MV-4-11 (cell line): ENCODE measurements around the gene DAPK1.
"Not testable (repeated sequence)": the region's sequence is repeated elsewhere in the genome, so short reads cannot be mapped to it uniquely, and the experiment has no call there.

Experiments
- DNase-seq: peaks from one replicate; lab custom pipeline; 2025; lab: John Stamatoyannopoulos, UW

Gene DAPK1

DNA sequence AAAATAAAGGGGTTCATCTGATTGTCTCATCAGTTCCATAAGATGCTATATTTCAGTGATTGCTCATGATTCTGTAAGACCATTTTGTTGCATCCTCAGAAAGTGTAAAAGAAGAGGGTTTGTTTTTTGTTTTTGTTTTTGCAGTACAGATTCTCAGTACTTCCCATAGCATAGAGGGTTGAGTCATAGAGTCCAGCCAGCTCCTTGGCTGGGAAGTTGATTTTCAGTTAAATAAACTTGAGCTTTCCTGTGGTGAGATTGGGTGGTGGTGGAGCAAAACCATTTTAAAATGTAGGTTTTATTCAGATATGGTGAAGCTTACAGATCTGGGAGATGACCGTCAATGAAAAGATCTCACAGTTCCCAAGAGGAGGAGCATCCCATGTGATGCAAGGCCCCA lies 48.2 kb downstream of the DAPK1 start:
- no peak for DNase-seq

DNA sequence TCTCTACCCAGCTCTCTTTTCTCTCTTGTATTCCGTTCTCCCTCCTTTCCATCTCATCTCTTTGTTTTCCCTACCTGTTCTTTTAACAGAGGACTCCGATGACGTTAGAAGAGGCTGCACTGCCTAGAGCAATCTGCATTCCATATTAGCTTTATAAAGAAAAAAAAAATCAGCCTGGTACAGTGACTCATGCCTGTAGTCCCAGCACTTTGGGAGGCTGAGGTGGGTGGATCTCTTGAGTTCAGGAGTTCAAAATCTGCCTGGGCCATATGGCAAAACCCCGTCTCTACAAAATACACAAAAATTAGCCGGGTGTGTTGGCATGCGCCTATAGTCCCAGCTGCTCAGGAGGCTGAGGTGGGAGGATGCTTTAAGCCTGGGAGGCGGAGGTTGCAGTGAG lies 49.0 kb downstream of the DAPK1 start:
- DNase-seq, result no peak

DNA sequence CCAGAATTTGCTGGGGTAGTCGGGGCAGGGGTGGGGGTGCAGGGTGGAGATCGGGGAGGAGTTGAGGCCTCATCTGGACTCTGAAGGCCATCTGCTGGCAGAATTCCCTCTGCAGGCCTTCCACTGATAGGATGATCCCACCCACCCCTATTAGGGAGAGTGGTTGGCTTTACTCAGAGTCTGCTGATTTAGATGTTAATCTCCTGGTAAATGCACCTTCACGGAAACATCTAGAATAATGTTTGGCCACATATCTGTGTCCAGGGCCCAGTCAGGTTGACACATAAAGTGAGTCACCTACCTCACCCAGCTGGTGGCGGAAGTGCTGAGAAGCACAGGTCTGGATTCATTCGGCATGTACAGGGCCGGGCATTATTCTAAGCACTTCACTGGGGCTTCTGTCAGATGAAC lies 50.0 kb downstream of the DAPK1 start:
- DNase-seq, result no peak

DNA sequence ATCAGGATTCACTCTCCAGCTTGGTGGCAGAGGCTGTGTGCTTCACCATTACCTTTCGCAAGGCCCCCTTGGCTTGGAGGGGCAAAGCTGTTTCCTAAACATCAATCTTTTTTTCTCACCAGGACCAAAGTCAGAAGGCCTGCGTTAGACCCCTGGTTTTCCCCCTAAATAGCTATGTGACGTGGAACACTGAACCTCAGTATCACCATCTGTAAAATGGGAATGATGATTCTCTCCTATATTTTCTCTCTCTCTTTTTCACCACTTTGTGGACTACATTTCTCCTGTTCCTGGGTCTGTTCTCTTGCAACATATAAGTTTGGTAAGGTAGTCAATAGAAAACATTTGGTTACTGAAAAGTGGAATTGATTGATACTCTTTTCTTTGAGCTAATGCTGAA lies 50.5 kb downstream of the DAPK1 start:
- no peak for DNase-seq

DNA sequence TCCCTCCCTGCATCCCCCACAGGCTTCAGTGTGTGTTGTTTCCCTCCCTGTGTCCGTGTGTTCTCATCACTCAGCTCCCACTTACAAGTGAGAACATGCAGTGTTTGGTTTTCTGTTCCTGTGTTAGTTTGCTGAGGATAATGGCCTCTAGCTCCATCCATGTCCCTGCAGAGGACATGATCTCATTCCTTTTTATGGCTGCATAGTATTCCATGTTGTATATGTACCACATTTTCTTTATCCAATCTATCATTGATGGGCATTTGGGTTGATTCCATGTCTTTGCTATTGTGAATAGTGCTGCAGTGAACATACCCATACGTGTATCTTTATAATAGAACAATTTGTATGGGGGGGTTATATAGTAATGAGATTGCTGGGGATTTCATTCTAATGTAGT lies 51.4 kb downstream of the DAPK1 start:
- not testable (repeated sequence) for DNase-seq

DNA sequence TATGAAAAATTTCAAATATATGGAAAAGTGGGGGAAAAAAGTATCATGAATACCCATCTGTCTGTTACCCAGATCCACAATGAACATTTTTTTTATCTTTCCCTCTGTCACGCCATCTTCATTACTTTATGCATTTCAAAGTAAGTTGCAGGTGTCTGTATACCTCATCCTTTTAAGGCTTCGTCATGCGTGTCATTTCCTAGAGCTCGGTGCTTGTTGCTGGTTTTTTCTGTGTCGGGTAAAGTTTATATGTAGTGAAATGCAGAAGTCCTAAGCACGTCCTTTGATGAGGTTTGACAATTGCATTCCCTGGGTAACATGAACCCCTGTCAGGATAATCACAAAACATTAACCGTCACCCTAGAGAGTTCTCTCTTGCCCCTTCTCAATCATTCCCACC lies 52.1 kb downstream of the DAPK1 start:
- no peak for DNase-seq

DNA sequence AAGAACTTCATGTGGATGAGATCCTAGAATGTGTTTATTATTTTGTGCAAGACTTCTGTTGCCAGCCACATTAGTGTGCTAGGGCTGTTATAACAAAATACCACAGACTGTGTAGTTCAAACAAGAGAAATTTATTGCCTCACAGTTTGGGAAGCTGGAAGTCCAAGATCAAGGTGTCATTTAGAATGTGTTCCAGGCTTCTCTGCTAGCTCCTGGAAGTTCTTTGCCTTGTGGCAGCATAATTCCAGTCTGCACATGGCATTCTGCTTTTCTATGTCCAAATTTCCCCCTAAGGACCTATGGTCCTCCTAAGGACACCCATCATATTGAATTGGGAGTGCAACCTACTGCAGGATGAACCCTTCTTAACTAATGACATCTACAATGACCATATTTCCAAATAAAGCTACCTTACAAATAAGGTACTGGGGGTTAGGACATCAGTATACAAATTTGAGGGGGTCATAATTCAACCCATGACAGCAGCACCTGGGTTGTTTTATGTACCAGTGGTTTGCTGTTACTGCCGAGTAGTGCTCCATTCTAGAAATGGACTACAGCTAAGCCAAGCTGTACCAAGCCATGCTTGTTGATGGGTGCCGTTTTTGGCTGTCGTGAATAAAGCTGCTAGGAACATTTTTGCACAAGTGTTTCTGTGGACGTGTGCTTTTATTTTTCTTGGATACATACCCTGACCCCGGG lies 52.7 kb downstream of the DAPK1 start:
- no peak for DNase-seq

DNA sequence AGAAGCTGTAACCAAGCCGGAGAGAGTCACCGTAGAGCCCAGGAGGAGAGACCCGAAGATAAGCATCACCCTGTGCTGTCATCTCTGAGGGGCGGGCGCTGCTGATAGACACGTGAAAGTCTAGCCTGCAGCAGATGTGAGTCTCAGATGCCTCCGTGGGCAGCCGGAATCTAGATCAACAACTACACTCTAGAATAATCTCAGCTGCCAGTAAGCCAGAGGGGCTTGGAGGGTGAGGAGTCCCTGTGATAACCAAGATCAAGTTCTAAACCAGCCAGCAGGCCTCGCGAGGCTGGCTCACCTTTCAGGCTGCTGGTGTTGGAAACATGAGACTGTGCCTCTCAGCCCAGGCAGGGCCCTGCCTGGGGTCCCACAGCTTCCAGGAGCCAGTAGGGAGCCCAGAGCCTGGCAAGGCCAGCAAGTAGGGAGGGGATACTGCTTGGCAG lies 54.1 kb downstream of the DAPK1 start:
- DNase-seq, result no peak

DNA sequence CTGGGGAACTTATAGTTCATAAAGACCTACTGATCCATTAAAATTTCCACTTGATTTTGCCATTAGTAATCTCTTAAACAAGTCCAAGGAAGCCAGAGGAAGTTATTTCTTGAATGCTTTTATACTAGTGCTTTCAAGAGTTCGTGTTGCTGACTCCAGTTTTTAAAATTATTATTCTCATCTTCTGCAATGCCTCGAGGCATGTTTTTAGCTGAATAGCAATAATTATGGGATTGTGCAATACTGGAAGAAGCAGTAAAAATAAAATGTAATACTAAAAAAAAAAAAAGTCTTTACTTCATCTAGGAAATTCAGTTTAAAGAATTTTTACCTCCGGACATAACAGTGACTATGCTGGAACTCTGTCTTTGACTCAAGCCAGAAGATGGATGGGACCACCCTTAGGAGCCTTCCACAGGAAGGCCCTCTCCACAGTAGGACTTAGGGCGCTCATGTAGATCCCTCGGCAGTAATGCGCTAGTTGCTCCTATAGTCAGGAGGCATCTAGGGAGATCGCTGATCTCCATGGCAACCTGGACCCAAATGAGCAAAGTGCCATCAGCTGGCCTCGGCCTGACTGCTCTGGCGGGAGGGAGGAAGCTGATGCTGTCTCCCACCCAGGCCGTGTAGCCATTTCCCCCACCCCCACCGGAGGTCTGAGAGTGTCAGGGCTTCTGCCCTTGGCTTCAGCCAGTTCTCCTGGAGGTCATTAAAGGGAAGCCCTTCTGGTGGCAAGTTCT lies 56.7 kb downstream of the DAPK1 start:
- peak; percentile 31 for DNase-seq

DNA sequence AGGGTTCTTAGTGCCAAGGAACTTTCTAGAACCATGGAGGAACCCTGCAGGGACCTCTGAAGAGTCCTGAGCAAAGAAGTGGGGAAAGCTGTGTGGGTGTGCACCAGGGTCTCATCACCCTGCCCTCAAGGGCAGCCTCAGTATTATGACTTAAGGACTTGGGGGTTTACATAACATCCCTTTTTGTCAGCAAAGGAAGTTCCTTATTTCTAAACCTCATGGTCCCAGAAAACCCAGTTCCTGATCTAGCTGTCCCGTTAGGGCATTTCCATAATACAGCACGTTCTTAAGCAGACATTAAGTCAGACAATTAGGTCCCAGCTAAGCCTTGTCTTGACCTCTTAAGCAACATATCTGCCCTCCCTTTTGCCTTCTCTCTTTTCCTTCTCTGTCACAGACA lies 57.3 kb downstream of the DAPK1 start:
- DNase-seq, result peak; percentile 88

DNA sequence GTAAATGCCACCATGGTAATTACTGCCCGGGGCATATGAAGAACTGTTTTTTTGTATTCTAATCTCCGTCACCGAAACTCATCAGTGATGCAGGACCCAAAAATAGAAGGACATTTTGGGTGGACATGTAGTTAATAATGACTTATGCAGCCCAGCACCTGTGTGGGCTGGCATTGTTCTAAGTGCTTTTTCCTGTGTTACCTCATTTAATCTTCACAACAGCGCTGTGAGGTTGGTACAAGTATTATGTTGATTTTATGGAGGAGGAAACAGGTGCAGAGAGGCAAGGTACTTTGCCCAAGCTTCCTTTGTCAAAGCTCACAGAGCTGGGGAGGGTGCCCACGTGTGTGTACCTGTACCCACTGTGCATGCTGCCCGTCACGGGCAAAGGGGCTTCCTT lies 58.4 kb downstream of the DAPK1 start:
- no peak for DNase-seq

DNA sequence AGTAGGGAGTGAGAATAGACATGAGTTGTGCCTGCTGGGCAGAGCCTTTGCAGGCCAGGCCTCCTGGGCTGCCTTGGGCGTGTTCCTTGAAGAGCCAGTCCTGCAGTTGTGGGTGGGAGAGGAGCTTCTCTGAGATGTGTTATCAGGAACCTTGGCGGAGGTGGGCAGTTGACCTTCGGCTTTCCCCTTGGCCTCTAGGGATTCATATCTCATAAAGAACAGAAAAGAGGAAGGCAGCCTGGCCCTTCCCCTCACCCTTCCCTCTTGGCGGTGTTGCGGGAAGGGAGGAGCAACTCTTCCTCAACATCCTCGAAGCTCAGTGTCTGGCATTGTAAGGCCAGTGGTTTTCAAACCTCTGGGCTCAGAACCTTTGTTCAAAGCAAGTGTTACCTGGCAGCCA lies 59.2 kb downstream of the DAPK1 start:
- peak; percentile 71 for DNase-seq

DNA sequence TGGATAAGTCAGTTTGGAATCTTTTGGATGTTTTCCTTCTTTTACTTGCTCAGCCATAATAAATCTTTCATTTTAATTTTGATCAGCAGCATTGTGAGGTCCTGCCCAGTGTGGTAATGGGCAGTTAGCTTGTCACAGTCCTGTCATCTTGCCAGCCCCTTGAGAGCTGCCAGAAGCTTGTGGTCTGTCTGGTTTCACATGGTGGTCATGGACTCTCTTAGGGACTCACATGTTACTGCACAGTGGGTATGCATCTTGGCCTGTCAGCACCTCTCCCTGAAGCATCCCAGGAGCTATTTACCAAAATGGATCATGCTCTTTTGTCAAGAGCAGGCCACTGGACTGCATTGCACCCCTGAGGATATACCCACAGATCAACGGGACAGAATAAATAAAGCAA lies 60.3 kb downstream of the DAPK1 start:
- peak; percentile 35 for DNase-seq

DNA sequence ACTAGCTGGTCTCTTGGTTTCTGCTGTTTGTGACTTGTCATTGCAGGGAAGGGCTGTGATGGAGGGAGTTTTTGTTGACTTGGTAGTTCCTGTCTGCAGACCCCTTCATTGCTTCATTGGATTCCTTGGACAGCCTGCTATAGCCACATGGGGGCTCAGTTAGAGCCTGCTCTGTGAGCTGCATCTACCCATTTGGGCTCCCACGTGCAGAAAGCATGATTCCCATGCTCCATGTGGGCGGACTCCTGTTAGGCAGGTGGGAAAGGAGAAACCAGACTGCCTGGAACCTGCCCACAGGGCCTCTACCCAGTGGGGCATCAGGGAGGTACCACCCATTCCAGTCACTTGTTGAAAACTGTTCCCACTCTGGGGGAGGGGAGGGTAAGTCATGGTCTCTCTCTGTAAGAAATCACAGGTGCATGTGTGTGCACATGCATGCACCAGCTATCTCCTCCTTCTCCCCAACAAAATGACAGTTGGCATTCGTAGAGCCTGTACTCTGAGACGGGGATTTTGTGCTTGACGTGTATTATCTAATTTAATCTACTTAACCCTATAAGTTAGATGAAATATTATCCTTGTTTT lies 61.0 kb downstream of the DAPK1 start:
- no peak for DNase-seq

DNA sequence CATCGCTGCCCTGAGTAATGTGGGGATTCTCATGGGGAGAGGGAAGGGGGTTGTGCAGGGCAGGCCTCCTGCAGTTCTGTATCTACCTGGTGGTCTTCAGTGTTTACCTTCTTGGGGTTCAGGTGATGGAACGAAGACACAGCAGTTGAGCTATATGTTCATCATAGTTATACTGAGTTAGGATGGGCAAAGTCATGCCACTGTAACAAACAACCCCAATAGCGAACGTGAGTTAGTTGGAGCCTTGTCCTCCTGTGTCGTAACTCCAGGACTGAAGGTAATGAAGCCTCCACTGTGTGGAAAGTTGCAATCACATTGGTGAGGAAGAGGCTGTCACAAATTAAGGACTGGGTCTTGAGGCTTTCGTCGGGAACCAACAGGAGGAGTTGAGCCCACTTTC lies 64.4 kb downstream of the DAPK1 start:
- DNase-seq, result no peak

DNA sequence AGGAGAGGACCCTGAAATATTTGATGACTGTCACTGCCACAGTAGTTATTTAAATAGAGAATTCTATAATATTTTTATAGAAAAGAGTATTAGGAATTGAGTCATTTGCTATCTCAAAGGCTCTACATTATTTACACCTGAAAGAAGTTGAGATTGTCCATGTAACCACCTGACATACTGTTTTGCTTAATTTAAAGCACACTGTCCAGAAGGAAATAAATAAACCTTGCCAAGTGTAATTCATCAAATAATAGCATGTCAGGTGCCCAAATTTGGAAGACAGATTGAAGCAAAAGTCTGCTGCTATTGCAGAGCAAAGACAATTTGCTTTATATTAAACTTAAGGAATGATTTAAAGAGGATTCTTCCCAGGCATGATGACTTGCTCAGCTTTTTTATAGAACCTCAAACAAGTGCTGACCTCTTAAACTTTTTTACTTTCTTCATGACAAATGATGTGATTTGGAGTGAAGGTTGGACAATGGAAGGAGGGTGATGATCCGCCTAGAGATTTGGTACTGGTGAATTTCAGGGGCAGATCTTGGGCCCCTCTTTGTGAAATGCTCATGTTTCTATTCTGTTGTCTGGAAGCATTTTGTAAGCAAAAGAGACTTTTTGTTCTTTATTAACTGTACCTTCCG lies 65.0 kb downstream of the DAPK1 start:
- no peak for DNase-seq

DNA sequence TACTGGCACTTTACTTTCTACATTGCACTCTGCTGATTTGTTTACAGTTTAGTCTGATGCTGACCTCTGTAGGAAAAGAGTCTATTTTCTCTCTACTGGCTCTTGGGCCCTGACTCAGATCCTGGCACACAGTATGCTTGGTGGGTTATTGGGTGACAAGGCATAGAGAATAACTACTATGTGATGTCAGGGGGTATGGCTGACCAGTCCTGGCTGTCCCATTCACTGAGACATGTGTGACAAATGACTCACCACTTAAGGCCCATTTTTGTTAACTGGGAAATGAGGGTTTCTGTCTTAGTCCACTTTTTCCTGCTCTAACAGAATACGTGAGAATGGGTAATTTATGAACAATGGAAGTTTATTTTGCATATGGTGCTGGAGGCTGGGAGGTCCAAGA lies 66.4 kb downstream of the DAPK1 start:
- DNase-seq, result no peak

DNA sequence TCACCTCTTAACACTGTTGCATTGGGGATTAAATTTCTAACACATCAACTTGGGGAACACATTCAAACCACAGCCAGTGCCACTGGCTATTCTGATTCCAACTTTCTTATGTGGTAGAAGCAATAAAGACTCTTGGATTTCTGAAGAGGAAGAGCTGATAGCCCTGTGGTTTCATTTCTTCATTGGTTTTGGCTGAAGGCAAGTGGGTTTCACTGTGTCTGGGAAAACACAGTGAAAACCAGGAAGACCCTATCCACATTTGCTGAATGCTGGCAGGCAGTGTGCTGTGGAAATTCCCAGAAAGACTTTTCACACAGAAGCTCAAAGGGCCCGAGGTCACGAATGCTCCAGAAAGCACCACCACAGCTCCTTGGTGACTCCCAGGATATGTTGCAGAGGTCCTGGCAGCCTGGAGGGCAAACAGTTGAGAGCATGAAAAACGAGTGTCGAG lies 67.1 kb downstream of the DAPK1 start:
- DNase-seq, result peak; percentile 57

DNA sequence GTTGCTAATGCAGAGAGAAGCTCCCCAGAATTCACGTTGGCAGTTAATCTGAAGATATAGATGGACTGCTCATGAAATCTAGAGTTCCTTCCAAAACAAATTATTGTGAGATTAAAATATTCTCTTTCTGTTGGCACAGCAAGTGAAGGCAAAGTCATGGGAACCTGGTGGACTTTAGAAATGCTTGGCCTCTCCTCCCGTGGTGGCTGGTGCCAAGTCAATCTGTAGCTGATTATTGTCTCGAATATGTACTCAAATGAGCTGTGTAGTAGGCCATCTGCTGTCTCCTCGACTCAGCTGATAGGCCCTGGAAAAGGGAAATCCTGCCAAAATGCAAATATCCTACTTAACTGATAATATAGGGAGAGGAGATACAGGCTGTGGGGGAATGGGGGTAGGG lies 69.3 kb downstream of the DAPK1 start:
- DNase-seq, result no peak

DNA sequence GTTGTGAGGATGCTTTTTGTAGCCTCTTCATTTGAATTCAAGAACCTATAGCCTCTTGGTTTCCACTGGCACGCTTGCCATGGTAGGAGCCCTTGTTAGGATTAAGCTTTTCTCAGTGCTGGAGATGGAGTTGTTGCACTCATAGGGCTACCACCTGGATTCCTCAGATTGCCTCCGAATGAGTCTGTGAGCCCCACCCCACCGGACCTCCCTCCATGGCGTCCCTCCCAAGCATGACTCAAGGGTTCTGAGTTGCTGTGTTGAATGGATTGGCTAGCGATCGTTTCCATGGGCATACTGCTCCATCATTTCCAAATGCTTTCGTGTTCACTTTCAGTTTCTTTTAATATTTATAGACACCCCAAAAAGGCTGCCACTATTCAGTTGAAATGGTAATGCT lies 69.9 kb downstream of the DAPK1 start:
- no peak for DNase-seq

DNA sequence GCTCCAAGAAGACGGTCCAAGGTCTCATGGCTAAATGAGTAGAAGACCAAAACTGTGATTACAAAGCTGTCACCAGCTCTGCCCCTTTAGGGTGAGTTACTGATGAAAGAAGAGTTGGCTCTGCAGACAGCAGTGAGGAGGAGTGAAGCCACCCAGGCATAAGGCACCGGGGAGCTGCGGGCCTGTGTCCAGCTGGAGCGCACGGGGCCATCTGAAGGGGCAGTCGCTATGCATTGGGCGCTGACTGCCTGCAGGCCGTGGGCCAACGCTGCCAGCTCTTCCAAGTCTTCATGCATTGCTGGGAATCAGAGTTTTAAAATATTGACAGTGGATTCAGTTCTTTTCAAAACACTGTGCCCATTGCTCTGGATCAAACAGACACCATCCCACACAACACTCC lies 70.3 kb downstream of the DAPK1 start:
- DNase-seq, result no peak

DNA sequence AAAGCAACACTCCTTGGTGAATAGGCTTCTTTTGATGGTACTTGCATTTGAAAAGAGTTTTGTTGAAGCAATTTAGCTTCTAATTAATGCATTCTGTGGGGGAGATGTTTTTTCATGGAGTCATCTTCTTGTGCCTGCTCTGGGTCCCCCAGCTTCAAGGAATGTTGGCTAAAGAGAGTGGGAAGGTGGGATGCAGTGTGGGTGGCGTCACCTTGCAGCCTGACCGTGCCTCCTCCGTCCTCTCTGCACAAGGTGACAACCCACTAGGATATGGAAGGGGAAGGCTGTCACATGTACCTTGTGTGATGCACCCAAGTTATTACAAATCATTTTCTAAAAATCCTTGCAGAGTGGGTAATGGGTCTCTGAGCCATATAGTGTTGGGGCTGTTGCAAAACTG lies 70.7 kb downstream of the DAPK1 start:
- DNase-seq, result no peak

DNA sequence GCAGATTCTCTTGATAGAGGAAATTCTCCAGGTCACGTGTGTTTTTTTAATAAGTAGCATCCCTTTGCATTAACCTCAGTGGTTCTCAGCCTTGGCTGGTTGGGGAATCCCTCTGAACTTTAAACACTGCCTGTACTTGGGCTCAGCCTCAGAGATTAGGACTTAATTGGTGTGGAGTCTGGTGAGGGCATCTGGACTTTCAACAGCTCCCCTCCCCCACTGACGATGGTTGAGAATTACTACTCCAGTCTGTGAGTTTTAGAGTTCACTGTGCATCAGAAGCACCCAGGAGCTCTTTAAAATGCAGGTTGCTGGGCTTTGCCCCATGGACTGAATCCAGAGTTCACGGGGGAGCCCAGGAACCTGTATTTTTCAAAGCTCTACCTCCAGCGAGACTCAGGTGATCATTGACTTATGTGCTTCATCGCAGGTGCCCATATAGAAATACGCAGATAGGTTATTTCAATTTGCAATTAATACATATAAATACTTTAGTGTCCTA lies 71.4 kb downstream of the DAPK1 start:
- DNase-seq, result no peak
